ENCODE data around the gene COL19A1.

DNA sequence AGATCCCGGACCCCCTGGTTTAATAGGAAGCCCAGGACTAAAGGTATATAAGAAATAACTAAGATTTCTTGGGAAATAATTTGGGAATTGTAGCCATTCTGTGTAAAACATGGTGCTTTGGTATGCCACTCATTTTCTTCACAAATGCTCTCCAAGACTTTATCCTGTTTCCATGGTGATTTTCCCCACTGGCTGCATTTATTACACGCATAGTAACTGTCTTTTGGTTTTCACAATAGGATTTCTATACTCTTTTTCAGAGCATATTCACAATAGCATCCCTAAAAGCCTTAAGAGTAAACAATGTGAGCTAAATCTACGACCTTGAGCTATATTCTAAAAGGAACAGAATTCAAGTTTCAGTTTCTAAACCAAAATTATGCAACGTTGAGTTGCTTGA is 275.7 kb downstream of the COL19A1 start:
- TF ChIP-seq CTCF (CRISPR knock-in tag; IDR thresholded peaks at IDR 0.05) (no peak), SETDB1 (CRISPR knock-in tag; IDR thresholded peaks at IDR 0.05; ENCODE audit: borderline replicate concordance) (no peak), NFE2L2 (IDR thresholded peaks at IDR 0.05; ENCODE audit: low read length) (no peak)
